K562 (cell line): Measurements from ENCODE around the gene PAK1IP1. TPM values are rescaled to one million over a fixed set of nuclear protein-coding genes. Genes with fewer than 3 reads are reported as not detected.

Source experiments
- EHMT2 ChIP-seq: fragments of 450-650 bp; IDR thresholded peaks from 2 replicates; pipeline ENCODE4 v1.6.1; 2018; ENCODE audit warnings: antibody characterized with exemption
- IFI16 ChIP-seq: fragments of 250-450 bp; sonication (Bioruptor Pico); IDR thresholded peaks from 2 replicates; pipeline ENCODE4 v2.1.2; 2022; ENCODE audit warnings: mild to moderate bottlenecking, inconsistent platforms
- STAT5A ChIP-seq: IDR thresholded peaks from 2 replicates; pipeline ENCODE4 v1.6.1; 2012; ENCODE audit warnings: low read length, inconsistent platforms, borderline replicate concordance
- ZNF384 ChIP-seq: IDR thresholded peaks from 2 replicates; pipeline ENCODE4 v1.6.1; 2012; ENCODE audit warnings: low read depth, low read length, improper control_type of control experiment
- ZNF444 ChIP-seq: fragments of 250-450 bp; sonication (Bioruptor Pico); IDR thresholded peaks from 2 replicates; pipeline ENCODE4 v1.4.0; 2020; ENCODE audit warnings: mild to moderate bottlenecking, moderate library complexity
- polyA plus RNA-seq, 8 experiments: library from polyadenylated mRNA; depleted of rRNA in 4 of 8; stranded (reverse) in 5 of 8; unstranded in 3 of 8; fragments of >200 nt; fragmentation: Nextera tagmentation in 2 of 8; fragmentation: Illumina TruSeq in 1 of 8; extraction: Ambion mirVana in 2 of 8; extraction: Trizol in 1 of 8; gene quantifications; 2 replicates each; pipeline versions ENCODE4 v1.2.1 to v1.2.3, GENCODE V29; 2011 to 2014; ENCODE audit warnings: inconsistent platforms in 1 of 8, missing spikeins in 1 of 8
- total RNA-seq, 7 experiments: library from RNA; depleted of rRNA in 6 of 7; stranded (reverse); fragments of >200 nt in 6 of 7; fragmentation: Illumina TruSeq in 2 of 7; extraction: Trizol in 2 of 7; gene quantifications; 2 replicates each; pipeline versions ENCODE4 v1.2.1 to v1.2.3, GENCODE V29; 2011 to 2021; ENCODE audit warnings: low replicate concordance in 1 of 7
- TF ChIP-seq, protein P1 (sequence below), 2 experiments: fragments of 450-650 bp; formaldehyde crosslinking in 1 of 2; IDR thresholded peaks; 2 replicates each; pipeline versions ENCODE4 v1.4.0 to v1.6.1; 2014 to 2020; ENCODE audit warnings: mild to moderate bottlenecking in 2 of 2, borderline replicate concordance in 1 of 2, low read depth in 1 of 2
- TF ChIP-seq, protein P2 (sequence below): sonication (generic); formaldehyde crosslinking; IDR thresholded peaks from 2 replicates; pipeline ENCODE4 v1.8.0; 2023; ENCODE audit warnings: mild to moderate bottlenecking, missing genetic modification reagents
- TF ChIP-seq, protein P3 (sequence below): fragments of 250-450 bp; sonication (Bioruptor Pico); IDR thresholded peaks from 2 replicates; pipeline ENCODE4 v1.9.0; 2021; ENCODE audit warnings: mild to moderate bottlenecking
- TF ChIP-seq, protein P4 (sequence below): sonication (generic); formaldehyde crosslinking; IDR thresholded peaks from 2 replicates; pipeline ENCODE4 v1.8.1; 2022; ENCODE audit warnings: missing genetic modification reagents
- TF ChIP-seq, protein P5 (sequence below): sonication (generic); formaldehyde crosslinking; IDR thresholded peaks from 2 replicates; pipeline ENCODE4 v1.8.1; 2022; ENCODE audit warnings: missing genetic modification reagents
- TF ChIP-seq, protein P6 (sequence below): fragments of 450-650 bp; IDR thresholded peaks from 2 replicates; pipeline ENCODE4 v1.6.1; 2018; ENCODE audit not compliant: partially characterized antibody

The PAK1IP1 gene
- total and polyA plus RNA-seq, 9 of the 15 experiments (the other 6 are each of a cell fraction or from before 2014, with no cell fraction given), result 50.0 to 200 (median 87.0) TPM

DNA sequence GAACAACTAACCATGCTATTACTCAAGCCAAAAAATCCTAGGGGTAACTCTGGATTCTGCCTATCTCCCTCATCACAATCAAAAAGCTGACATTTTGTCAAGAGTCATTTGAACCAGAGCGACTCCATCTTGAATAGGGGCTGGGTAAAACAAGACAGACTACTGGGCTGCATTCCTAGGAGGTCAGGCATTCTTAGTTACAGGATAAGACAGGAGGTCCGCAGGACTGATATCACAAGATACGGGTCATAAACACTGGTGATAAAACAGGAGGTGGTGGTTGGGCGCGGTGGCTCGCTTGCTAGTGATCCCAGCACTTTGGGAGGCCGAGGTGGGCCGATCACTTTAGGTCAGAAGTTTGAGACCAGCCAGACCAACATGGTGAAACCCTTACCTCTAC is 32.6 kb upstream of the PAK1IP1 start (continued):
- TF ChIP-seq, protein P1, sequence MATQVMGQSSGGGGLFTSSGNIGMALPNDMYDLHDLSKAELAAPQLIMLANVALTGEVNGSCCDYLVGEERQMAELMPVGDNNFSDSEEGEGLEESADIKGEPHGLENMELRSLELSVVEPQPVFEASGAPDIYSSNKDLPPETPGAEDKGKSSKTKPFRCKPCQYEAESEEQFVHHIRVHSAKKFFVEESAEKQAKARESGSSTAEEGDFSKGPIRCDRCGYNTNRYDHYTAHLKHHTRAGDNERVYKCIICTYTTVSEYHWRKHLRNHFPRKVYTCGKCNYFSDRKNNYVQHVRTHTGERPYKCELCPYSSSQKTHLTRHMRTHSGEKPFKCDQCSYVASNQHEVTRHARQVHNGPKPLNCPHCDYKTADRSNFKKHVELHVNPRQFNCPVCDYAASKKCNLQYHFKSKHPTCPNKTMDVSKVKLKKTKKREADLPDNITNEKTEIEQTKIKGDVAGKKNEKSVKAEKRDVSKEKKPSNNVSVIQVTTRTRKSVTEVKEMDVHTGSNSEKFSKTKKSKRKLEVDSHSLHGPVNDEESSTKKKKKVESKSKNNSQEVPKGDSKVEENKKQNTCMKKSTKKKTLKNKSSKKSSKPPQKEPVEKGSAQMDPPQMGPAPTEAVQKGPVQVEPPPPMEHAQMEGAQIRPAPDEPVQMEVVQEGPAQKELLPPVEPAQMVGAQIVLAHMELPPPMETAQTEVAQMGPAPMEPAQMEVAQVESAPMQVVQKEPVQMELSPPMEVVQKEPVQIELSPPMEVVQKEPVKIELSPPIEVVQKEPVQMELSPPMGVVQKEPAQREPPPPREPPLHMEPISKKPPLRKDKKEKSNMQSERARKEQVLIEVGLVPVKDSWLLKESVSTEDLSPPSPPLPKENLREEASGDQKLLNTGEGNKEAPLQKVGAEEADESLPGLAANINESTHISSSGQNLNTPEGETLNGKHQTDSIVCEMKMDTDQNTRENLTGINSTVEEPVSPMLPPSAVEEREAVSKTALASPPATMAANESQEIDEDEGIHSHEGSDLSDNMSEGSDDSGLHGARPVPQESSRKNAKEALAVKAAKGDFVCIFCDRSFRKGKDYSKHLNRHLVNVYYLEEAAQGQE (IDR thresholded peaks at IDR 0.05; ENCODE audit: borderline replicate concordance), result no peak
- TF ChIP-seq, protein P1 (CRISPR knock-in tag; IDR thresholded peaks at IDR 0.05; ENCODE audit: low read depth), result 0 out of 2 replicates have a peak, but pooled peaks have one; percentile 44
- TF ChIP-seq, protein P2, sequence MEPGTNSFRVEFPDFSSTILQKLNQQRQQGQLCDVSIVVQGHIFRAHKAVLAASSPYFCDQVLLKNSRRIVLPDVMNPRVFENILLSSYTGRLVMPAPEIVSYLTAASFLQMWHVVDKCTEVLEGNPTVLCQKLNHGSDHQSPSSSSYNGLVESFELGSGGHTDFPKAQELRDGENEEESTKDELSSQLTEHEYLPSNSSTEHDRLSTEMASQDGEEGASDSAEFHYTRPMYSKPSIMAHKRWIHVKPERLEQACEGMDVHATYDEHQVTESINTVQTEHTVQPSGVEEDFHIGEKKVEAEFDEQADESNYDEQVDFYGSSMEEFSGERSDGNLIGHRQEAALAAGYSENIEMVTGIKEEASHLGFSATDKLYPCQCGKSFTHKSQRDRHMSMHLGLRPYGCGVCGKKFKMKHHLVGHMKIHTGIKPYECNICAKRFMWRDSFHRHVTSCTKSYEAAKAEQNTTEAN (CRISPR knock-in tag), result no peak
- TF ChIP-seq, protein P3, sequence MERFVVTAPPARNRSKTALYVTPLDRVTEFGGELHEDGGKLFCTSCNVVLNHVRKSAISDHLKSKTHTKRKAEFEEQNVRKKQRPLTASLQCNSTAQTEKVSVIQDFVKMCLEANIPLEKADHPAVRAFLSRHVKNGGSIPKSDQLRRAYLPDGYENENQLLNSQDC (CRISPR knock-in tag), result no peak
- TF ChIP-seq STAT5A, result no peak
- TF ChIP-seq, protein P4, sequence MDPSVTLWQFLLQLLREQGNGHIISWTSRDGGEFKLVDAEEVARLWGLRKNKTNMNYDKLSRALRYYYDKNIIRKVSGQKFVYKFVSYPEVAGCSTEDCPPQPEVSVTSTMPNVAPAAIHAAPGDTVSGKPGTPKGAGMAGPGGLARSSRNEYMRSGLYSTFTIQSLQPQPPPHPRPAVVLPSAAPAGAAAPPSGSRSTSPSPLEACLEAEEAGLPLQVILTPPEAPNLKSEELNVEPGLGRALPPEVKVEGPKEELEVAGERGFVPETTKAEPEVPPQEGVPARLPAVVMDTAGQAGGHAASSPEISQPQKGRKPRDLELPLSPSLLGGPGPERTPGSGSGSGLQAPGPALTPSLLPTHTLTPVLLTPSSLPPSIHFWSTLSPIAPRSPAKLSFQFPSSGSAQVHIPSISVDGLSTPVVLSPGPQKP, result no peak
- no peak for TF ChIP-seq EHMT2
- no peak for TF ChIP-seq IFI16 (CRISPR knock-in tag)
- TF ChIP-seq ZNF384, result no peak
- TF ChIP-seq ZNF444, result peak; percentile 67; the same call in 1 of the 2 replicates
- TF ChIP-seq, protein P5, sequence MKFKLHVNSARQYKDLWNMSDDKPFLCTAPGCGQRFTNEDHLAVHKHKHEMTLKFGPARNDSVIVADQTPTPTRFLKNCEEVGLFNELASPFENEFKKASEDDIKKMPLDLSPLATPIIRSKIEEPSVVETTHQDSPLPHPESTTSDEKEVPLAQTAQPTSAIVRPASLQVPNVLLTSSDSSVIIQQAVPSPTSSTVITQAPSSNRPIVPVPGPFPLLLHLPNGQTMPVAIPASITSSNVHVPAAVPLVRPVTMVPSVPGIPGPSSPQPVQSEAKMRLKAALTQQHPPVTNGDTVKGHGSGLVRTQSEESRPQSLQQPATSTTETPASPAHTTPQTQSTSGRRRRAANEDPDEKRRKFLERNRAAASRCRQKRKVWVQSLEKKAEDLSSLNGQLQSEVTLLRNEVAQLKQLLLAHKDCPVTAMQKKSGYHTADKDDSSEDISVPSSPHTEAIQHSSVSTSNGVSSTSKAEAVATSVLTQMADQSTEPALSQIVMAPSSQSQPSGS, result no peak
- TF ChIP-seq, protein P6, sequence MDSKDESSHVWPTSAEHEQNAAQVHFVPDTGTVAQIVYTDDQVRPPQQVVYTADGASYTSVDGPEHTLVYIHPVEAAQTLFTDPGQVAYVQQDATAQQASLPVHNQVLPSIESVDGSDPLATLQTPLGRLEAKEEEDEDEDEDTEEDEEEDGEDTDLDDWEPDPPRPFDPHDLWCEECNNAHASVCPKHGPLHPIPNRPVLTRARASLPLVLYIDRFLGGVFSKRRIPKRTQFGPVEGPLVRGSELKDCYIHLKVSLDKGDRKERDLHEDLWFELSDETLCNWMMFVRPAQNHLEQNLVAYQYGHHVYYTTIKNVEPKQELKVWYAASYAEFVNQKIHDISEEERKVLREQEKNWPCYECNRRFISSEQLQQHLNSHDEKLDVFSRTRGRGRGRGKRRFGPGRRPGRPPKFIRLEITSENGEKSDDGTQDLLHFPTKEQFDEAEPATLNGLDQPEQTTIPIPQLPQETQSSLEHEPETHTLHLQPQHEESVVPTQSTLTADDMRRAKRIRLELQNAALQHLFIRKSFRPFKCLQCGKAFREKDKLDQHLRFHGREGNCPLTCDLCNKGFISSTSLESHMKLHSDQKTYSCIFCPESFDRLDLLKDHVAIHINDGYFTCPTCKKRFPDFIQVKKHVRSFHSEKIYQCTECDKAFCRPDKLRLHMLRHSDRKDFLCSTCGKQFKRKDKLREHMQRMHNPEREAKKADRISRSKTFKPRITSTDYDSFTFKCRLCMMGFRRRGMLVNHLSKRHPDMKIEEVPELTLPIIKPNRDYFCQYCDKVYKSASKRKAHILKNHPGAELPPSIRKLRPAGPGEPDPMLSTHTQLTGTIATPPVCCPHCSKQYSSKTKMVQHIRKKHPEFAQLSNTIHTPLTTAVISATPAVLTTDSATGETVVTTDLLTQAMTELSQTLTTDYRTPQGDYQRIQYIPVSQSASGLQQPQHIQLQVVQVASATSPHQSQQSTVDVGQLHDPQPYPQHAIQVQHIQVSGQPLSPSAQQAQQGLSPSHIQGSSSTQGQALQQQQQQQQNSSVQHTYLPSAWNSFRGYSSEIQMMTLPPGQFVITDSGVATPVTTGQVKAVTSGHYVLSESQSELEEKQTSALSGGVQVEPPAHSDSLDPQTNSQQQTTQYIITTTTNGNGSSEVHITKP, result no peak
